GM06990 (cell line): ENCODE results near the gene BHLHA15.

Source experiments
- DNase-seq: peaks from one replicate; pipeline ENCODE4 v3.0.0-alpha.2; 2011; ENCODE audit not compliant: insufficient read length; ENCODE audit errors: extremely low read depth
- H3K27me3 ChIP-seq: replicated peaks from 2 replicates; pipeline ENCODE4 v1.6.0; 2011; ENCODE audit warnings: low read length; ENCODE audit not compliant: control insufficient read depth, insufficient read depth
- H3K36me3 ChIP-seq: 2 replicates; pipeline ENCODE4 v1.5.1; 2011; ENCODE audit warnings: low read length; ENCODE audit not compliant: control insufficient read depth, insufficient read depth
- H3K4me3 ChIP-seq: replicated peaks from 2 replicates; pipeline ENCODE4 v1.5.1; 2011; ENCODE audit warnings: low read depth, mild to moderate bottlenecking, control low read depth, low read length
- TF ChIP-seq, protein P1 (sequence below): IDR thresholded peaks from 2 replicates; pipeline ENCODE4 v1.5.1; 2011; ENCODE audit warnings: low read length, control low read depth, mild to moderate bottlenecking, inconsistent platforms; ENCODE audit not compliant: insufficient read depth, poor library complexity, severe bottlenecking

The BHLHA15 gene

DNA sequence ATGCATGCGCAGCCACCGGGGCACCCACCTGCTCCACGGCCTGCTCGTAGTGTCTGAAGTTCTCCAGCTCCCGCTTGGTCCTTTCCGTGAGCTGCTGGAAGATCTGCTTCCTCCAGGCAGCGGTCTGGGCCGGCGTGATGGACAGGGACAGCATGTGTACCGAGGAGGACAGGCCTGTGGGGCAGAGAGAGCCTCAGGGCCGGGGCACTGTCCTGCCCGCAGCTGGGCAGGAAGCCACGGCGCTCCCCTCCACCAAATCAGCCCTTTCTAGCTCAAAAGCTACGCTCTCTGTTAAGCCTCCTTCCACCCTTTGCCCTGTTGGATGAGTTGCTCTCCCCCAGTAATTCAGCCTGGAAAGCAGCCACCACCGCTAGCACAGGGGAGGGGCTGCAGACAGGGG lies 21.6 kb downstream of the BHLHA15 start:
- Histone ChIP-seq H3K4me3 (no peak overlapping the region), H3K36me3 (peaks cover 10% of the 10 kb centered on the region), H3K27me3 (no peaks in the 10 kb centered on the region)
- no peak for DNase-seq
- TF ChIP-seq, protein P1, sequence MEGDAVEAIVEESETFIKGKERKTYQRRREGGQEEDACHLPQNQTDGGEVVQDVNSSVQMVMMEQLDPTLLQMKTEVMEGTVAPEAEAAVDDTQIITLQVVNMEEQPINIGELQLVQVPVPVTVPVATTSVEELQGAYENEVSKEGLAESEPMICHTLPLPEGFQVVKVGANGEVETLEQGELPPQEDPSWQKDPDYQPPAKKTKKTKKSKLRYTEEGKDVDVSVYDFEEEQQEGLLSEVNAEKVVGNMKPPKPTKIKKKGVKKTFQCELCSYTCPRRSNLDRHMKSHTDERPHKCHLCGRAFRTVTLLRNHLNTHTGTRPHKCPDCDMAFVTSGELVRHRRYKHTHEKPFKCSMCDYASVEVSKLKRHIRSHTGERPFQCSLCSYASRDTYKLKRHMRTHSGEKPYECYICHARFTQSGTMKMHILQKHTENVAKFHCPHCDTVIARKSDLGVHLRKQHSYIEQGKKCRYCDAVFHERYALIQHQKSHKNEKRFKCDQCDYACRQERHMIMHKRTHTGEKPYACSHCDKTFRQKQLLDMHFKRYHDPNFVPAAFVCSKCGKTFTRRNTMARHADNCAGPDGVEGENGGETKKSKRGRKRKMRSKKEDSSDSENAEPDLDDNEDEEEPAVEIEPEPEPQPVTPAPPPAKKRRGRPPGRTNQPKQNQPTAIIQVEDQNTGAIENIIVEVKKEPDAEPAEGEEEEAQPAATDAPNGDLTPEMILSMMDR, result no peak

DNA sequence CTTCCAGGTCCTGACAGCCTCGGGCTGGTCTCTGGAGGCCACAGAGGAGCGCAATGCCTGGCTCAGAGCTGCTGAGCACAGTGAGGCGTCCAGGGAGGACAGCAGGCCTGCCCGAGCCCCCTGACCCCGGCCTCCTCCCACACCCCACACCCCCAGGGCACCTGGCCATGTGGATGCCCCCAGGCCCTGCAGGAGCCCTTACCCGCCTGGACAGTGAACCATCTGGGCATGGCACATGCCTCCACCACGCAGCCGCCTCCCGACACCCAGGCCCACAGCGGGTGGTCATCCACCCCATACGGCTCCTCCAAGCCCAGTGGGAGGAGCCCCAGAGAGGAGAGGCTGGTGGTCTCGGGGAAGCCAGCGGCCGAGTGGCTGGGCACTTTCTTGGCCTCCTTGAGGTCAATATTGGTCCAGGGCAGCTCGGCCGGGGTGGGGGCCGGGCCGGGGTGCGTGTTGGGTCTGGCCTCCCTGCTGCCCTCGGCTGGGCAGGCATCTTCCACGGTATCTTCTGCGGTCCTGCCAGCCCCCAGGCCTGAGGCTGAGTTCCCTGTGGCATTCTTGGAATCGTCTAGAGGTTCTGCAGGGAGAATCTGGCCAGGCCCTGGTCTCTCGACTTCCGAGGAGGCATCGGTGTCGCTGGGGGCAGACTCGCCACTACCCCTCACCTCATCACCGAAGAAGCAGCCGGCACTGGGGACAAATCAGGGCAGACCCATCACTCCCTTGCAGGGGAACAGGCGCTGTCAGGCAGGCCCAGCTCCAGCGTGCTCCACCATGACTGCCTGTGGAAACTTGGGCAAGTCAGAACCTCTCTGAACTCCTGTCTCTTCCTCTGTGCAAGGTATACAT lies 22.2 kb downstream of the BHLHA15 start:
- Histone ChIP-seq H3K36me3 (peaks cover 9% of the 10 kb centered on the region), H3K27me3 (no peaks in the 10 kb centered on the region), H3K4me3 (no peak overlapping the region)
- DNase-seq, result no peak
- TF ChIP-seq, protein P1, result no peak

DNA sequence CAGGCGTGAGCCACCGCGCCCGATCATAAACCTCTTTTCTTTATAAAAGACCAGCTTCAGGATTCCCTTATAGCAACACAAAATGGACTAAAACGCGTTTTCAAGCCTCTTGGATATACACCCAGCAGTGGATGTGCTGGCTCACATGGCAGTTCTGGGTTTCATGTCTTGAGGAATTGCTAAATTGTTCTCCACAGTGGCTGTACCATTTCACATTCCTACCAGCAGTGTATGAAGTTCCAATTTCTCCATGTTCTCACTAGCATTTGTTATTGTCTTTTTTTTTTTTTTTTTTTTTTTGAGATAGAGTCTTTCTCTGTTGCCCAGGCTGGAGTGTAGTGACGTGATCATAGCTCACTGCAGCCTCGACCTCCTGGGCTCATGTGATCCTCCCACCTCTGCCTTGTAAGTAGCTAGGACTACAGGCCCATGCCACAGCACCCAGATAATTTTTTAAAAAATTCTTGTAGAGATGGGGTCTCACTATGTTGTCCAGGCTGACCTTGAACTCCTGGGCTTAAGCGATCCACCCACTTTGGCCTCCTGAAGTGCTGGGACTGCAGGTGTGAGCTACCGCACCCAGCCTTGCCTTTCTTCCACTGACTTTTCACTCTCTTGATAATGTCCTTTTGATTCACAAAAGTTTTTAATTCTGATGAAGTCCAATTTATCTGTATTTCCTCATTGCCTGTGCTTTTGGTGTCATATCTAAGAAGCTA lies 23.3 kb downstream of the BHLHA15 start:
- Histone ChIP-seq H3K36me3 (peaks cover 8% of the 10 kb centered on the region), H3K27me3 (no peaks in the 10 kb centered on the region)

DNA sequence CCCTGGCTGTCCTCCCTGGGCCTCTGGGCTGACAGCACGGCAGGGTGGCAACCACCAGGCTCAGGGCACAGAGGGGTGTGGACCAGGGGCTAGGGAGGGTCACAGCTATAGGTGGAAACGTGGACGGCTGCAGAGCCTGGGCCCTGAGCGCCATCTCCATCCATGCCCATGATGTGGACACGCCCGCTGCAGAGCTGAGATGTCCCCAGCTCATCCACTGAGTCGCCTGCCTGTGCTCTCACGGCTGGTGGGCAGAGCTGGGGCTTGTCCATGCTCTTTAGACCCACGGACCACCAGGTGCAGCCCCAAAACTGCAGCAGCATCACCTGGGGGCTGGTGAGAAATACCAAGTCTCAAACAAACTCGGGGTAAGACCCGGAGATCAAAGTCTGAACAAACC lies 24.7 kb downstream of the BHLHA15 start:
- TF ChIP-seq, protein P1, result no peak
- DNase-seq, result no peak
- H3K27me3 ChIP-seq, result no peaks in the 10 kb centered on the region
- no peak overlapping the region for H3K4me3 ChIP-seq
- peaks cover 5% of the 10 kb centered on the region for H3K36me3 ChIP-seq

More for the DNA sequence above, 23.3 kb downstream of the BHLHA15 start:
- TF ChIP-seq, protein P1, result no peak
- H3K4me3 ChIP-seq, result no peak overlapping the region
- DNase-seq, result no peak

DNA sequence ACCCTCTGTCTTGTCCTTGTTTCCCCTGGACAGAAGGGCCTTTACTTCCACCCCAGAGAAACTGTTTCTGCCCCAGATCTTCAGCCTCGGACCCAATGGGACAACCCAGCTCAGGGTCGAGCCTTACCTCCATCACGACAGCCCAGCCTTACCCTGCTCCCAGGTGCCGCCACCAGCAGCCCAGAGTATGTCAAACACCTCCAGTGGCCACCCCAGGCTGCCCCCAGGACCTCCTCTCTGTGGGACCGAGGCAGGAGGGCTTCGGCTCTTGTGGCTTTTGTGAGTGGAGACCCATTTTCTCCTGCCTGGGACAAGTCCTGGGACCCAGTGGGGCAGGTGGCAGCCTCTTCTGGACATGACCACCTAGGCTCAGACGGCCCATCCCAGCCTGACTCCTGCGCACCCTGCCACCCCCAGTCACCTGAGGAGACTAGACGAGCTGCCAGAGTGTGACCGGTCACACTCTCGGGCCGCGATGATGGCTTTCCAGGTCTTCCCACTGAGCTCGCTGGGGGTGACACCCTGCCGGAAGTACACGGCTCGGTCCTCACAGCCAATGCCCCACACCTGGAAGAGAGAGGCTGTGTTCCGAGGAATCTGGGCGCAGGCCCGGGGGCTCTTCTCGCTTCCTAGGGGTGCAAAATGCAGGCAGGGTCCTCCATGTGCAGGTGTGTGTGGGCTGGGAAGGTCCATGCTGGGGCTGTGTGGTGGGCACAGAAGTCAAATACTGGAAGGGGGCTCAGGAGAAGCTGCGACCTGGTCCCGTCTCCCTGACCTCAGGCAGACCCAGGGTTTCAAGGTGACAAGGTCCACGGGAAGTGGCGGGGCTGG lies 25.3 kb downstream of the BHLHA15 start:
- TF ChIP-seq, protein P1, result no peak
- Histone ChIP-seq H3K36me3 (peaks cover 4% of the 10 kb centered on the region), H3K27me3 (no peaks in the 10 kb centered on the region), H3K4me3 (no peak overlapping the region)
- DNase-seq, result no peak
